ENCODE results near the gene FOXI1.

FOXI1 gene

DNA sequence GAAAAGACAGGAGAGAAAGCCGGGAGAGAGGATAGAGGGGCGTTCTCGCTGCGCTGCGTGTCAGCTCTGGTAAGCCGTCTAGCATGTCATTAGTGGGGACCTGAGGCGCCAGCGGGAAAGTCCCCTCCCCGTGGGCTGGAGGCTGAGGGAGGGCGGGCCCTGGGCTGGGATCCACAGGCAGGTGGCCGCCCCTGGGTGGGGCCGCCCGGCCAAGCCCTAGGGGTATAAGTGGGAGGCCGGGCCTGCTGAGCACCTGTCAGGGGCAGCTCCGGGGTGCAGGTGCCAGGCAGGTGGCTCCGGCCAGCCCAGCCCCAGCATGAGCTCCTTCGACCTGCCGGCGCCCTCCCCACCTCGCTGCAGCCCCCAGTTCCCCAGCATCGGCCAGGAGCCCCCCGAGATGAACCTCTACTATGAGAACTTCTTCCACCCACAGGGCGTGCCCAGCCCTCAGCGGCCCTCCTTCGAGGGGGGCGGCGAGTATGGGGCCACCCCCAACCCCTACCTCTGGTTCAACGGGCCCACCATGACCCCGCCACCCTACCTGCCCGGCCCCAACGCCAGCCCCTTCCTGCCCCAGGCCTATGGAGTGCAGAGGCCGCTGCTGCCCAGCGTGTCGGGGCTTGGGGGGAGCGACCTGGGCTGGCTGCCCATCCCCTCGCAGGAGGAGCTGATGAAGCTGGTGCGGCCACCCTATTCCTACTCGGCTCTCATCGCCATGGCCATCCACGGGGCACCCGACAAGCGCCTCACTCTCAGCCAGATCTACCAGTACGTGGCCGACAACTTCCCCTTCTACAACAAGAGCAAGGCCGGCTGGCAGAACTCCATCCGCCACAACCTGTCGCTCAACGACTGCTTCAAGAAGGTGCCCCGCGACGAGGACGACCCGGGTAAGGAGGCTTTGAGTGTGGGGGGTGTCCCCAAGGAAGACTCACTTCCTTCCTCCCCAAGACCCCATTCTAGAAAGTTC is at the start of gene FOXI1:
Gene FOXI1 (plus strand): TSS at position 256 of the 970 bp plus-strand sequence. CDS start 61 bp downstream, at position 317.
- no peak for TF ChIP-seq GATA3 (IDR thresholded peaks at IDR 0.05; ENCODE audit: low read depth, low read length)
- no peak for TF ChIP-seq GATA2 (IDR thresholded peaks at IDR 0.05; ENCODE audit: low read depth, low read length)

- TF ChIP-seq GATA2 (IDR thresholded peaks at IDR 0.05; ENCODE audit: low read depth, low read length): no peak
- TF ChIP-seq GATA3 (IDR thresholded peaks at IDR 0.05; ENCODE audit: low read depth, low read length): no peak
These were observed 49.0 kb upstream of the FOXI1 start for GRCh38 chr5:170056561-170057267.

- TF ChIP-seq GATA2 (IDR thresholded peaks at IDR 0.05; ENCODE audit: low read depth, low read length) (no peak), GATA3 (IDR thresholded peaks at IDR 0.05; ENCODE audit: low read depth, low read length) (no peak)
These were observed 48.4 kb upstream of the FOXI1 start for GRCh38 chr5:170057311-170057710.

DNA sequence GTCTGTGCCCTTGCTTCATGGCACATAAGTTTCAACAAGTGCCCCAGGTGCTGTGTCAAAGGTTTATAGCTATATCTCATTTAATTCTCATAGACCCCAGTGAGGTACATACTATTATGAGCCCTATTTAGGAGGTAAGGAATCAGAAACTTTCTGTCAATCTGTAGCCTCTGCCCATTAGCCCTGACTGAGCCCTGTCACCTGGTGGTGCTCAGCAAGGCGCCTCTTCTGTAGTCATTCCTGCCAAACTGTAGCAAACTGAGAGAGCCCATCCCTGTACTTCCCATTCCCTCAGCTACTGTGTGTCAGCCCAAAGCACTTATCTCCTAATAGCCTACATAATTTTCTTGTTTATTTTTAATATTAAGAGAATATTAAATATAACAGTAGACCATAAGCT is 46.5 kb upstream of the FOXI1 start:
- TF ChIP-seq GATA3 (IDR thresholded peaks at IDR 0.05; ENCODE audit: low read depth, low read length) (no peak), GATA2 (IDR thresholded peaks at IDR 0.05; ENCODE audit: low read depth, low read length) (no peak)

GRCh38 chr5:170067152-170067551 is 38.5 kb upstream of the FOXI1 start:
- TF ChIP-seq GATA2 (IDR thresholded peaks at IDR 0.05; ENCODE audit: low read depth, low read length): no peak
- no peak for TF ChIP-seq GATA3 (IDR thresholded peaks at IDR 0.05; ENCODE audit: low read depth, low read length)

DNA sequence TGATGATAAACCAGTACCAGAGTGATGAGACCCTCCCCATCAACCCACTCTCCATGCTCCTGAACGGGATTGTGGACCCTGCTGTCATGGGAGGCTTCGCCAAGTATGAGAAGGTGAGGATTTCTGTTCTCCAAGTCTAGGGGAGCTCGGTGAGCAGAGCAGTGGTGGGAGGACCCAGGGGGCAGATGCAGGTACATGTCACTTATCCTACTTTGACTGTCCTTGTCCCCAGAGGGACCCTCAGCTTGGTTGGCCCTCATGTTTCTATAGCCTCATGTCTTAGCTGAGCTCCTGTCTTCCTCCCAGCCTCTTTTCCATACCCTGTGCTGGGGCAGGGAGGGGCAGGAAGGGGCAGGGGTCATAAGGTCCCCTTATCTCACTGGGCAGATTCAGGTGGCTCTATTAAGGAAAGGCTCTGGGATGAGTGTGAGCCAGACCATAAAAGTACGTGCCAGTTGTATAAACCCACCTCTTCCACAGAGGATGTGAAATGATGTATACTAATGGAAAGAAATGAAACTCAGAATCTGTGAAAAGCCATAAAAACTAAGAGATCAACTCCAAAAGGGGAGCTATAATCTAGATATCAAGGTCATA is 38.0 kb upstream of the FOXI1 start:
- TF ChIP-seq GATA2 (IDR thresholded peaks at IDR 0.05; ENCODE audit: low read depth, low read length) (no peak), GATA3 (IDR thresholded peaks at IDR 0.05; ENCODE audit: low read depth, low read length) (no peak)

DNA sequence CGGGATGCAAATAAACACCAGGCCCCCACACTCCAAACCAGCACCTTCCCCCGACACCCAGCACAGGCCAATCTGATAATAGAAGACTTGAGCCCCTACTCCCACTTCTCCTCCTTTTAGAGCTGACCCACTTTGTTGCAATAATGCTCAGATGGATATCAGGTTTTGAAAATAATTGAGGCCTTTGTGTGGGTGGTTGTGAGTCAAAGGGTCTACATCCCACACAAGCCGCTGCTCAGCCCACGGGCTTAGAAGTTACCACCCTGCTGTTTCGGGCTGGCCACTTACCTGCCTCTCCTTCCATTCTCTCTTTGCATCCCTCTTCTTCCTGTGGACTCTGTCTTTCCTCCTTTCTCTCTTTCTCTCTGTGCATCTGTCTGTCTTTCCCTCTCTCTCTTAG is 36.2 kb upstream of the FOXI1 start:
- TF ChIP-seq GATA2 (IDR thresholded peaks at IDR 0.05; ENCODE audit: low read depth, low read length): no peak
- no peak for TF ChIP-seq GATA3 (IDR thresholded peaks at IDR 0.05; ENCODE audit: low read depth, low read length)

DNA sequence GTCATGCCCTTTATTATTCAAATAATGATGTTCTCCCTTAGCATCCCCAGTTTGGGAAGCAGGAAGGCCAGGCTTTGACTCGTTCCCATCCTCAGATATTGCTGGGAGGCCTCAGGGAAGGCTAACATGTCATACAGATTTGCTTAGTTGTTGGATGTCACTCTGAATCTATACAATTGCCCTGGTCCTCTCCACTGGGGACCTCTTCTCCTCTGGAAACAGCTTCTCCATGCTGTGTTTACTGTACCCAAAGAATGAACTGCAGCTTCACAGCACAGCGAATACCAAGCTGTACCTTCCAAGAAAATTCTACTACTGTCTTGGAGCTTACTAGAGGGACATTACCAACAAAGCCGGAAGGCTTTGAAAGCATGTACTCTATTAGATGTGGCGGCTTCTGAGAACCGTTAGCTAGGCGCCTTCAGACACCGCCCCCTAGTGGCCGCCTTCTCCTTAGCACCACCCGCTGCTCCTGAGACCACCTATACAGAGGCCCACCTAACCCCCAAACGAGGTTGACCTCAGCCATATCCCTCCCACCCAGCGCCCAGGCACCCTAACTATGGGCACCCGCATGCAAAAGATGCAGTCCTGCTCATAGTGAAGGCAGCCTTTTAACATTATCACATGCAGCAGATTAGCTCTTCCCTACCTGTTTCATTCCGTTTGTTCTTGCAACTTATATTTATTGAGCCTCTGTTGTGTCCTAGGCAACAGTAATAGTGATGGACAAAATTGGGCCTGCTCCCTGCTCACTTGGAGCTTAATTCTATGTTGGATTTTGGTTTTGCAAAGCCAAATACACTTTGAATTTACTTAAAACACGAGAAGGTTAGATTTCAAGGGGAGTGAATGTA is 34.9 kb upstream of the FOXI1 start:
- TF ChIP-seq GATA3 (IDR thresholded peaks at IDR 0.05; ENCODE audit: low read depth, low read length) (no peak), GATA2 (IDR thresholded peaks at IDR 0.05; ENCODE audit: low read depth, low read length) (no peak)

DNA sequence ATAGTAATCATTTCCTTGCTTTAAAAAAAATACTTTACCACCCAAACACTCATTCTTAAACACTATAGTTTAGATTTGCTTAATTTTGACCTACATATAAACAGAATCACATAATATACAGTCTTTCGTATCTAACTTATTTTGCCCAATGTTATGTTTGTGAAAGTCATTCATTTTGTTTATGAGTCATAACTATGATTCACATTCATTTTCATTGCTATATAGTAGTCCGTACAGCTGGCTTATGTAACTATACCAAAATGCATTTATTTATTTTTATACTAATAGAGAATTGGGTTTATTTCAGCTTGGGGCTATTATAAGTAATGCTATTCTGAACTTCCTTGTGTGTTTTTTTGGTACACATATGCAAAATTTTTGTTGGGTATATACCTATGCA is 33.9 kb upstream of the FOXI1 start:
- TF ChIP-seq GATA2 (IDR thresholded peaks at IDR 0.05; ENCODE audit: low read depth, low read length) (no peak), GATA3 (IDR thresholded peaks at IDR 0.05; ENCODE audit: low read depth, low read length) (no peak)

DNA sequence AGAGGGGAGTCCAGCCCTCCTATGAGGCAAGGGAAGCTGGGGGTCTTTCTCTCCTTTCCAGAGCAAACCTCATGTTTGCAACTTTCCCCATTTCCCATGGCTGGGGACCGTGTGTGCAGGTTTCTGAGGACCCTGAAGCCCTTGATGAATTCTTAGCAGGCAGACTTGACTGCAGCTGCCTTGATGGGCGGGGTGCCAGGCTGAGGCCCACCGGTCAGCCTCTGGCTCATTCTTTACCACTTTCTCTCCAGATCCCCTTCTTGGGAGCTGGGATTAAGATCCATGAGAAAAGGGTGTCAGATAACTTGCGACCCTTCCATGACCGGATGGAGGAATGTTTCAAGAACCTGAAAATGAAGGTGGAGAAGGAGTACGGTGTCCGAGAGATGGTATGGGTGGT is 30.0 kb upstream of the FOXI1 start:
- TF ChIP-seq GATA3 (IDR thresholded peaks at IDR 0.05; ENCODE audit: low read depth, low read length) (no peak), GATA2 (IDR thresholded peaks at IDR 0.05; ENCODE audit: low read depth, low read length) (no peak)

DNA sequence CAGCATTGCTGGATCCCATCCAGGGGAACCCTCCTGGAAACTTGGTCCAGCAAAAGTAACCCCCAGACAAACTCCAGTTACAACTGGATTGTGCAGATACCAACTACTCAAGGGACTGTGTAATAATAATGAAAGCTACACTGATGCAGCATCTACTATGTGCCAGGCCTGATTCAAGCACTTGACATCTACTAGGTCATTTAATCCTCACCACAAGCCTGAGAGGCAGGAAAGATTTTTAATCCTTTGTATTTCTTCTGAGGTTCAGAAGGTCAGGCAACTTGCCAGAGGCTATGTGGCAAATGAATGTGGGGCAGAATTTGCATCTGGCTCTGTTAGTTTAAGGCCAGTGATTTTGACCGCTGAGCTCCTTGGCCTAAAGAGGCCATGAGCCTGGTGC is 29.5 kb upstream of the FOXI1 start:
- TF ChIP-seq GATA3 (IDR thresholded peaks at IDR 0.05; ENCODE audit: low read depth, low read length) (no peak), GATA2 (IDR thresholded peaks at IDR 0.05; ENCODE audit: low read depth, low read length) (no peak)

DNA sequence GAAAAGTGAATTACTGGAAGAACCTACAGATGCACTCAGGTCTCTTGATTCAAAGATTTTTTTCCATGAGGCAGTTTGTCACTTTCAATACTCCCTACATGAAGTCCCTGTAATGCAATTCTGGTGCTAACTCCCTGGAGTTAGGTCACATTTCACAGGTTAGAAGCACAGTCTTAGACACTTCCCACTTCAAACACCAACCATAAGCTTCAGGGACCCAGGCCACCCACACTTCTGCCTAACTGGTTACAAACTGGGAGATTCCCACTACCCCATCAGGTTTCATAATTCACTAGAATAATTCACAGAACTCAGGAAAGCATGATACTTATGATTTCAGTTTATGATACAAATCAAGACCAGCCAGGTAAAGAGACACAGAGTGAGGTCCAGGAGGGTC is 29.0 kb upstream of the FOXI1 start:
- TF ChIP-seq GATA3 (IDR thresholded peaks at IDR 0.05; ENCODE audit: low read depth, low read length) (no peak), GATA2 (IDR thresholded peaks at IDR 0.05; ENCODE audit: low read depth, low read length) (no peak)

- no peak for TF ChIP-seq GATA3 (IDR thresholded peaks at IDR 0.05; ENCODE audit: low read depth, low read length)
- no peak for TF ChIP-seq GATA2 (IDR thresholded peaks at IDR 0.05; ENCODE audit: low read depth, low read length)
These were observed 28.2 kb upstream of the FOXI1 start for GRCh38 chr5:170077526-170077925.
